GM18502 (cell line): ENCODE results near the gene ENTPD5.
A peak's percentile ranks its signal among the peaks of the same experiment; 100 is the strongest.
"Not testable (repeated sequence)": the region's sequence is repeated elsewhere in the genome, so short reads cannot be mapped to it uniquely, and the experiment has no call there.

Experiments
- ATAC-seq: cut with Tn5 transposase; IDR thresholded peaks from one replicate; pipeline ENCODE4 v1.9.1; 2021; ENCODE audit warnings: mild to moderate bottlenecking; ENCODE audit not compliant: unreplicated experiment, poor library complexity

ENTPD5 gene

DNA sequence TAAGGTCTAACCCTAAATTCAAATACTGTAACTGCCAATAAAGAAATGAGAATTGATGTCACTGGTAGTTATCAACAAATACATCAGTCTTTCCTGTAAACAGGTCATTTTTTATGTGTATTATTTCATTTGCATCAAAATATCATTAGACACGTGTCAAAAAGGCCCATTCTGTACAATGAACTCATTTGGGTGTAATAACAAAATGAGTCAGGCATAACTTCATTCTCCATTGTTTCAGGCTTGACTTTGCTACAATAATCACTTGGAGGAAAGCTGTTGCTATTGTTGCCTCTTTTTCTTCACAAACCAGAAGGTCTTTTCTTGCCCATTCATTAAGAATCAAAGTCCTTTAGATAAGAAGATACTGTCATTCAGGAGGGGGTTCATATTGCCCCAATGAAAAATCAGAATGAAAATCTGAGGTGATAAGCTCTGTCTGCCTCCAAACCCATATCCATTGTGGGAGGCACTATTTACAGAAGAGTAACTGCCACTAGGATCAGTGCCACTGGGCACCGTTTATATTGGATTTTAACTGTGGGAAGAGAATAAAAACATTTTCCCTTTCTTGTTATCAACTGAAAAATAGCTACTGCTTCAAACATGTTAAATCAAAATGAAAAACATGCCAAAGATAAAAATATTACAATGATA lies 10.1 kb downstream of the ENTPD5 start:
- ATAC-seq = no peak

DNA sequence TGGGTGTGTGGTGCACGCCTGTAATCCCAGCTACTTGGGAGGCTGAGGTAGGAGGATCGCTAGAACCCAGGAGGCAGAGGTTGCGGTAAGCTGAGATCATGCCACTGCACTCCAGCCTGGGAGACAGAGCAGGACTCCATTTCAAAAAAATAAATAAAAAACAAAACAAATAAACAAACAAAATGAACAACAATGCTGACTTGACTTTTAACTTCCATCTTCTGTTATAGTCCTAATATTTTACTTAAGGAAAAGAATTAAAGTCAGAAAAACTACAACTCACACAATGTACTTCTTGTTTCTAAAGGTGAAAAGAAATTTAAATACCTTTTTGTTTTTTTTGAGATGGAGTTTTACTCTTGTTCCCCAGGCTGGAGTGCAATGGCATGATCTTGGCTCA lies 13.4 kb downstream of the ENTPD5 start:
- not testable (repeated sequence) for ATAC-seq

DNA sequence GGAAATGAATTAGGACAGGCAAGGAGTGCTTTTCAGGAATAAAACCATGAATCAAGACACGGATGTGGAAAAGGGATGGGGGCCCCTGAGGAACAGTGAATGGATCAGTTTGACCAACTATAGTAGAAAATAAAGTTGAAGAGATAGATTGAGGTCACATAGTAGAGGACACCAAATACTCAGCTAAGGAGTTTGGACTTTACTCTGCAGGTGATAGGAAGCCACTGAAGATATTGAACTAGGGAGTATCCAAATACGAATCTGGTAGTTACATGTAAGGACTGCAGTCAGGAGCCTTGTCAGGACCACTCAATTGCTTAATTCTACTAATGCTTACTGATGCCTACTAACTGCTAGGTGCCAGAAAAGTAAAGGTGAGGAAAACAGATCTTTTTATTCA lies 20.4 kb downstream of the ENTPD5 start:
- no peak for ATAC-seq

DNA sequence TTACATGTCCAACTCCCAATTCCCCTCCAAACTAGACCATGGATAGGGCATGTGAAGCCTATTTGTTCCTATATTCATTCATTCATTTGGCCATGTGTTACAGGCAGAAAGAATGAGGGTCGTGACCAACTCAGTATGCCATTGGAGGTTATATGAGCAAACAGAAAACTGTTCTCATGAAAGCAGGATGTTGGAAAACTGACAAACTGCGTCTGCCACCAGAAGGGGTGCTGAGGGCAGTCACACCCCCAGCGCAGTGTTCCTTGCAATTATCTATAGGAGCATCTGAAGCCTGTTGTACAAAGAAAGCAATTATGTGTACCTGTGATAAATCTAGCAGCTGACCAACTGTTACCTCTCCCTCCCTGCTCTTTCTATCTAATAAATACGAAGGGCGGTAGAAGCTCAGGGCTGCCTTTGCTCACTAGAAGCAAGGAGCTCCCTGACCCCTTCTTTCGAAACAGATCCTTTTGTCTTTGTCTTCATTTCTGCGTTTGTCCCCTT lies 21.1 kb downstream of the ENTPD5 start:
- ATAC-seq = no peak

DNA sequence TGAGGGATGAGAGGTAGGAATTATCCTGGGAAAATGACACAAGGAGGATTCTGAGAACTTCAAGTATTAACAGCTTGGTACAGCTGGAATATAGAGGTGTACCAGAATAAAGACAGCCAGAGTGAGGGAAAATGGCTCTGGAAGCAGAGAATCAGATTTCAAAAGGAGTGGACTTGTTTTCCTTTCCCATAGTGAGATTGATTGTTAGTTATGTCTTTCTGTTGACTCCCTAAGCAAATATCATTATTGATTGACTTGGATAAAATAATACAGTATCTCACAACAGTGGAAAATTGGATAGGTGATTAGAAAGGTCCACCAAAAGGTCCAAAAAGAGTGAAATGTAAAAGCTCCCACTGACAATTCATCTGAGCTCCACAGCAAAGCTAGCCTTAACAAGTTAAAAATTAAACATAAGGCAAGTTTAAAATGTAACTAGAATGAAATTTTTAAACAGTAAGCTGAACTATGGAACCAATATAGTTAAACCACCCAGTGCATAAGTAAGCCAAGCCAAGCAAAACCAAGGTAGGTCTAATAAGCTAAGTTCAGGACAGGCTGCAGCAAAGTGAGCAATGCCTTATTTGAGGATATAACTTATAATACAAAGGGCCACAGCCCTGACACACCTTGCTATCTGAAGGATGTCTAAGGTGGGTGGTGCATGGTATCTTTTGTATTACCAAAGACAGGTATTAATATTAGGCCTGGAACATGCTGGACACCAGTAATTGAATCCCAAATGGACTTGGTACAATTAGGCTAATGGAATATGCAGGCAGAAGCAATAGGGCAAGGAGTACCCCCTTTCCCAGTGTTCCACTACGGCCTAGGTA lies 21.8 kb downstream of the ENTPD5 start:
- no peak for ATAC-seq

DNA sequence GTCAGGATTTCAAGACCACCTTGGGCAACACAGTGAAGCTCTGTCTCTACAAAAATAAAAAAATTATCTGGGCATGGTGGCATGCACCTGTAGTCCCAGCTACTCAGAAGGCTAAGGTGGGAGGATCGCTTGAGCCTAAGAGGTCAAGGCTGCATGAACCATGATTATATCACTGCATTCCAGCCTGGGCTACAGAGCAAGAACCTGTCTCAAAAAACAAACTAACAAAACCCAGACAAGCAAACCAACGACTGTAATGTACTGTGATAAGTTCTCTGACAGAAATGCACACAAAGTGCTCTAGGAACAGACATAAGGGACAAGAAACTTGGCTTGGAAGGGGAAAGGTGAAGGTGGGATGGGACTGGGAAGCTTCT lies 22.4 kb downstream of the ENTPD5 start:
- no peak for ATAC-seq

DNA sequence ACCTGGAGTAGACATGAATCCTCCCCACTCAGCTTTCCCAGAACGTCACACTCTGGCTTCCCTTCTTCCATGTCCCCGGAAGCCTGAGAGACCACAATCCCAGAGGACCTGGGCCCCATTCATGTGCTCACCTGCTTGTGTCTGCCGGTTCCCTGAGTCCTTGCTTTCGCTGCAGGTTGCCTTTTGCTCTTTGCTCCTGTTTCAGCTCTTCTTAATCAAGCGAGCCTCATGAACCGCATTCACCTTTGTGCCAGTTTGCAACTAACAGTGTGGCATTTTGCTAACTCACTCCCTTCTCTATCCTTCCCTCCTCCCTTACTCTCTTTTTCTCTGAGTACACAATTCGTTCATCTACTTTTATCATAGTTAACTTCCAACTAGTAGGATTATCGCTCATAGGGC lies 23.1 kb downstream of the ENTPD5 start:
- ATAC-seq = no peak

DNA sequence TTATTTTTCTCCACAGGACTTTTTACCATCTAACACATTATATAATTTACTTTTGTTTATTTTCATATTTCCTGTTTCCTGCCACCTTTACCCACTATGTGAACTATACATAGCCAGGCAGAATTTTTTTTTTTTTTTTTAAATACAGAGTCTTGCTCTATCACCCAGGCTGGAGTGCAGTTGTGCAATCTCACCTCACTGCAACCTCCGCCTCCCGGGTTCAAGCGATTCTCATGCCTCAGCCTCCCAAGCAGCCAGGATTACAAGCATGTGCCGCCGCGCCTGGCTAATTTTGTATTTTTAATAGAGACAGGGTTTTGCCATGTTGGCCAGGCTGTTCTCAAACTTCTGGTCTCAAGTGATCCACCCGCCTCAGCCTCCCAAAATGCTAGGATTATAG lies 24.2 kb downstream of the ENTPD5 start:
- ATAC-seq = not testable (repeated sequence)

DNA sequence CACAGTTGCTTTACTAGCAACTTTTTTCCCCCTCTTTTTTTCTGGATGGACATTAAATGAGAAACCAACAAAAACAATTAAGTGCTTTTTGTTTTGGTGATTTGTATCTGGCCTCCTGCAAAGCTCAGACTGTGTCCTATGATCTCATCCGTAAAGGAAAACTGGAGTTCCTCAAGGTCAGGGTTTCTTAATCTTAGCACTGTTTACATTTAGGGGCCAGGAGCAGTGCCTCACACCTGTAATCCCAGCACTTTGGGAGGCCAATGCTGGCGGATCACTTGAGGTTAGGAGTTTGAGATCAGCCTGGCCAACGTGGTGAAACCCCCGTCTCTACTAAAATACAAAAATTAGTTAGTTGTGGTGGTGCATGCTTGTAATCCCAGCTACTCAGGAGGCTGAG lies 28.0 kb downstream of the ENTPD5 start:
- ATAC-seq = no peak

DNA sequence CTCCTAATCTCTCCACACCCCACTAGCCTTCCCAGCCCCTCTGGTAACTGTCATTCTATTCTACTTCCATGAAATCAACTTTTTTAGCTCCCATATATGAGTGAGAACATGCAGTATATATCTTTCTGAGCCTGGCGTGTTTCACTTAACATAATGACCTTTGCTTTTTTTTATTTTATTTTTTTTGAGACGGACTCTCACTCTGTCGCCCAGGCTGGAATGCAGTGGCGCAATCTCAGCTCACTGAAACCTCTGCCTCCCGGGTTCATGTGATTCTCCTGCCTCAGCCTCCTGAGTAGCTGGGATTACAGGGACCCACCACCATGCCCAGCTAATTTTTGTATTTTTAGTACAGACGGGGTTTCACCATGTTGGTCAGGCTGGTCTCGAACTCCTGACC lies 30.4 kb downstream of the ENTPD5 start:
- not testable (repeated sequence) for ATAC-seq

DNA sequence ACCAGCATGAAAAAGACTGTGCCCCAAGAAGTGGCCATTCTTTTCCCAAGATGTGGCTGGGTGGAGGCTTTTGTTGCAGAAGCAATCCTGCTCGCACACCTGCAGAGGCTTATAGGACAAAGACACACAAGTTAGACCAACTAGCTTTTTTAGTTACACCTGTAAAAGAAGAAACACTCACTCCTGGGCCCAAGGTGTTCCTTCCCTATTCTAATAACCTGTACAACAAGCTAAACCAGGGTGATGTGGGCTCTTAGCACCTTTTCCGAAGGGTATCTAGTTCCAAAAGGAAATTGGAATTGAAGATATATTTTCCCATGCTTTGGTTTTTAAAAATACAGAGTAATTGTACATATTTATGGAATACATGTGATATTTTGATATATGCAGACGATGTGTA lies 31.0 kb downstream of the ENTPD5 start:
- ATAC-seq = no peak

DNA sequence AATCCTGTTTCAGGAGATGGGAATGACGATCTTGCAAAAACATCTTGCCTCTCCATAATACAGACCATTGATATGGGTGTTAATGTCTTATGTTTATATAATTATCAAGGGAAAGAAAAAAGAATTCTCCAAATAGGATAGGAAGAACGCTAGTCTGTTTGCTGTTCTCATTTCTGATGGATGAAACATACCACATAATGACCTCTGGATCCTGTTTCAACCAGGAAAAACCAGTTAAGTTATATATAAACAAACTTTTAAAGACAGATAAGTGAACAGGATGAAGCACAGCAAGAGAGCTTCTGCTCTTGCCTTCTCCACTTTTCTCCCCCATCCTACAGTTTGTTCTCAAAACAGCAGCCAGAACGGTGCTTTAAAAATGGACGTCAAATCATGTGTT lies 41.2 kb downstream of the ENTPD5 start:
- no peak for ATAC-seq

DNA sequence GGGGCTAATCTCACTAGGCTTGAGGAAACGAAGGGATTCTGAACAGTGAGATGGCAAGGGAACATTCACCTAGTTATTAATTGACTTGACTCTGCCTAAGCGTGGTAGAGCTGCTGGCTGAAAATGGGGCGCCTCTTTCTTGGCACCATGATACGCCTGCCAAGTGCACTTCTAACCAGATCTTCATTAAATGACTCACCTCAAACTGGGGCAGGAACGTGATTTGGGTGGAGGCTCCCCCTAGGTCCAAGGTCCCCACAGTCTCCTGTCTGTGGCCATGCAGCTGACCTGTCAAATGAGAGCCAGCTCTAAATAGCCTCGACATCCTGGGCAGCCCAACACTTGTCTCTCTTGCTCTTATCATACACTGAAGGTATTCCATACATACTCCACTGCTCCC lies 43.0 kb downstream of the ENTPD5 start:
- no peak for ATAC-seq

DNA sequence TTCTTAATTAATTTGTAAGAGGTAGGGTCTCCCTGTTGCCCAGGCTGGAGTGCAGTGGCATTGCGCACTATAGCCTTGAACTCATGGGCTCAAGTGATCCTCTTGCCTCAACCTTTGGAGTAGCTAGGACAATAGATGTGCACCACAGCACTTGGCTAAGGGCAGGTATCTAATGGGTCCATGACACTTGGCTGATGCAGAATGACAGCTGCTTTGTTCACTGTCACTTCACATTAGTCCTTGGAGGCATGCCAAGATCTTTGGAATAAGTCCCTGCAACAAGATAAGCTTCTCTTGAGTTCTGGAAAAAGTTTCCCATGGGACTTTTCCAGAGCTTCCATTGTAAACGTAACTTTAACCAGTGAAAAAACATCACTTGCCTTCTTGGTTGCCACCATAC lies 45.6 kb downstream of the ENTPD5 start:
- ATAC-seq = no peak

DNA sequence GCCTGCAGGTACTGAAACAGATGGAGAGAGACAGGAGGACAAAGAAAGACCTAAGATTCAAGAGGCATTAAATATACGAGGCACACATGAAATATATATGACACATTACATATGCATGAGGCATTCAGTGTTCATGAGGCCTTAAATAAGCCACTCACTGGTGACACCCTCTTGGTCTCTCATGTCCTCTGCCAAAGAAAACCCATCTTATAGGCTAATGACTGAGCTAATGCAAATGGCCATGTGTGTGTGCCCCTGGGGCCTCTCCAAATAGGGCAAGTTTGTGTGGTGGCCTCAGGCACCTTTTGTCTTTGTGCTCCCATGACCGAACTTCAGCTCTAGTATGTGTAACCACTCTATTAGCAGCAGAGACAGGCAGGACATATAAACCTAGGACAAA lies 50.2 kb downstream of the ENTPD5 start:
- no peak for ATAC-seq

DNA sequence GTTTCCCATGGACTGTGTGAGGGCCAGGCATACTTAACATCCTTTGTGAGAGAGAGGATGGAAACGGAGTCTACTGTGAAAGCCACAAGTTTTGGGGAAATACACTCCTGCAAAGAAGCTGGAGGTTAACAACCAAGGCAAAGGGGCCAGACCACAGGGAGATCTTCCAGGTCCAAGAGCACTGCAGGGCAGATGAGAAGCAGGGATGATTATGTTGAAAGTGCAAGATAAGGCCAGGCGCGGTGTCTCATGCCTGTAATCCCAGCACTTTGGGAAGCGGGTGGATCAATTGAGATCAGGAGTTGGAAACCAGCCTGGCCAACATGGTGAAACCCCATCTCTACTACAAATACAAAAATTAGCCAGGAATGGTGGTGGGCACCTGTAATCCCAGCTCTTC lies 53.9 kb downstream of the ENTPD5 start:
- ATAC-seq = no peak

DNA sequence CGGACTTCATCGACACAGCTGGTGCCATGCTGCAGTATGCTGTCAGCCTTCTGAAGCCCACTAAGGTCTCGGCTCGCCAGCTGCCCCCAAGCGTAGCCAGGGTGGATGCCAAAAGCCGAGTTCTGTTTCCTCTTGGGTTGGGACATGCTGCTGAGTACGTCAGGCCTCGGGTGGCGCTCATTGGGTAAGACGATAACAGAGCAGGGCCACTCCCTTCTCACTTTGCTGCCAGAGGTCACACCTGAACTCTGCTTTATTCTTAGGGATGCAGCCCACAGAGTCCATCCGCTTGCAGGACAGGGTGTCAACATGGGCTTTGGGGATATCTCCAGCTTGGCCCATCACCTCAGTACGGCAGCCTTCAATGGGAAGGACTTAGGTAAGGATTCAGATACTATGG lies 57.9 kb downstream of the ENTPD5 start:
- no peak for ATAC-seq

DNA sequence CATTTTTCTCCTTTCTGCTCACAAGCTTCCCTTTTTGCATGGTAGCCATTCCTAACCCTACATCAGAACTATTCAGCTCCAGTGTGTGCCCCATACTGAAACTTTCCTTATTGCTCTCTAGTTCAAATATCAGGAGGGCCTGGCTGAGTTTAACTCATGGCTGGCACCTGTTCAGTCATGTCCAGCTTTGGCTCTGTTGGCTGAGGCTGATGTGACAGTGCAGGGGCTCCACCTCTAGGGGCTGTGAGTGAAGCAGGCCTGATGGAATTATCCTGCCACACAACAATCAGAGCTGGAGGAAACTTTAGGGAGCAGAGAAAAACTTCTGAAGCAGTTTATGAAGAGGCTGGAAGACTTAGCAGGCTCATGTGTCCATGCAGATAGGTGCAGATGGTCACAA lies 60.5 kb downstream of the ENTPD5 start:
- no peak for ATAC-seq

DNA sequence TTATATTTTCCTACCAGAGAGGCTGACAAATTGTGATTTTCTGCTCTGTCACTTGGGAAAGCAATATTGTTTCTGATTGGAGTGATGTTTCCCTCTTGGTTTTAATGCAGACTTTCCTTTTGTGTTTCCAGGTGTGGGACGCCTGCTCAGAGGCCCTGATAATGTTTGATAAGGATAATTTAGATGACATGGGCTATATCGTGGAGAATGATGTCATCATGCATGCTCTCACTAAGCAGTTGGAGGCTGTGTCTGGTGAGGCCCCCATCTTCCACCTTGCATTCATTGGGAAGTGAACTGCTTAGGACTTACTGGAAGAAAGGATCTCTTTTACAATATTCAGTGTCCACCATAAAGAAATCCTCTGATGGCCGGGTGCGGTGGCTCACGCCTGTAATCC lies 63.4 kb downstream of the ENTPD5 start:
- no peak for ATAC-seq

DNA sequence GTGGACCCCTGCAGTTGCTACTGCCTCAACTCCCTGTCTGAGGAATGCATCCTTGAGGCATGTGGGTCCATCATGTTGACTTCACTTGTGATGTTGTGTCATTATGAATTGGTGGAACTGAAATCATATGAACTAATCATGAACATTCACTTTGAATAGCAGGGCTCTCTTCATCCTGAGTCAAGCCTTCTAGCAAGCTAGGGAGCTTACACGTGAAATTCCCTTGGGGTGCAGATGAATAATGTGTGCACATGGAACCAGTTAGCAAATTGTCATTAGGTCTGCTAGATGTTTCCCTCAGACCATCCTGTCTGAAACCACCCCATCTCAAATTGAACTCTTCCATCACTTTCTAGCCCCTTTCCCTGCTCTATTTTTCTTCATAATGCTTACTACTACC lies 65.4 kb downstream of the ENTPD5 start:
- no peak for ATAC-seq

DNA sequence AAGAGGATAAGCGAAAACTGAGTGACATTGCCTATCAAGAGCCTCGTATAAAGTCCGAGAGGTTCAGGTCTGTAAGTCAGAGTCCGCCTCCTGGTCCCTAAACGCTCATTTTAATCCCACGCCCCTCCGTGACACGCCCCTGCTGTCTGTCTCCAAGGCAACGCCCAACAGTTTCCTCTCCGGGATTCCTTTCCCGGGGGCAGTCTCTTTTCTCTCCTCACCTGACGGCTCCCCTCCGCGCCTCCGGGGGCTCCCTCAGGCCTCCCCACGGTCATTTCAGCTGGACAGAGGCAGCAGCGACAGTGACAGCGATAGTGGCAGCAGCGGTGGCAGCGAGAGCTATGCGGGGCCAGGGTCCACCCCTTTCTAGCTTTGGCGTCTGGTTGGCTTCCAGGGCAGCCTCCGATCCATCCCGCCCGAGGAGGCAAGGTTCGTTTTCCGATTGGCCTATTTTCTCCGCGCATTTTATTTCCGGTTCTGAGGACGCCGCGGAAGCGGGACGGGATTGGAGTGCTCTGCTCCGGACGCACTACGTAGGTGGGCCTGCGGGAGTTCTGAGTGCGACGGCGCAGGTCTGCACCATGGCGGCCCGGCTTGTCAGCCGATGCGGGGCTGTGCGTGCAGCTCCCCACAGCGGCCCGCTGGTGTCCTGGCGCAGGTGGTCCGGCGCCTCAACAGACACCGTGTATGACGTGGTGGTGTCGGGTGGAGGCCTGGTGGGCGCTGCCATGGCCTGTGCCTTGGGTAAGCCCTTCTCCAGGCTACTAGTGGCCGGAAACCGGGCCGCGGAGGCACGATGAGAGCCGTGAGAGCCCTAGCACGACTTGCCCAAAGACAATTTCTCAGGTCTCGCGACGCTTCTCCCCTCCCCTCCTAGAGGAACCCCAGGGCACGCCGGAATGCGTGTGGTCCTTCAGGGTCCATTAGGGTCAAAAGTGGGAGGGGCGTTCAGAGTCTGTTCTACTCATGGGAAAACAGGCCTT lies 69.0 kb downstream of the ENTPD5 start, which contains the start of the genes COQ6 and FAM161B:
COQ6 (plus strand) TSS at position 551 of the 983 bp plus-strand sequence; CDS start at position 582, 31 bp downstream.
FAM161B (minus strand) TSS at position 343 of the 983 bp plus-strand sequence; CDS start at position 275, 68 bp downstream.
- peak; percentile 94 for ATAC-seq
